Left hindlimb (tissue), 1 donor: ENCODE data around the gene IGF1R.

Experiments used
- DNase-seq: peaks from one replicate; pipeline ENCODE4 v3.0.0-alpha.2; 2018

Gene IGF1R

GRCh38 chr15:98868564-98868963 lies 220.2 kb downstream of the IGF1R start:
- DNase-seq, result no peak

GRCh38 chr15:98870788-98871187 lies 222.4 kb downstream of the IGF1R start:
- DNase-seq, result no peak

GRCh38 chr15:98872774-98873173 lies 224.4 kb downstream of the IGF1R start:
- no peak for DNase-seq

GRCh38 chr15:98873441-98874218 lies 225.3 kb downstream of the IGF1R start:
- no peak for DNase-seq

GRCh38 chr15:98874370-98874769 lies 226.0 kb downstream of the IGF1R start:
- DNase-seq, result no peak

GRCh38 chr15:98874773-98875172 lies 226.4 kb downstream of the IGF1R start:
- DNase-seq, result no peak

GRCh38 chr15:98875309-98875708 lies 227.0 kb downstream of the IGF1R start:
- no peak for DNase-seq

- no peak for DNase-seq
Measured at GRCh38 chr15:98876451-98877369, 228.4 kb downstream of the IGF1R start.

GRCh38 chr15:98878172-98878571 lies 229.8 kb downstream of the IGF1R start:
- DNase-seq, result no peak

- no peak for DNase-seq
Measured at GRCh38 chr15:98878862-98879261, 230.5 kb downstream of the IGF1R start.

- no peak for DNase-seq
Measured at GRCh38 chr15:98881526-98882520, 233.5 kb downstream of the IGF1R start.

- no peak for DNase-seq
Measured at GRCh38 chr15:98883478-98883877, 235.1 kb downstream of the IGF1R start.

GRCh38 chr15:98884894-98885293 lies 236.6 kb downstream of the IGF1R start:
- DNase-seq, result no peak

GRCh38 chr15:98887976-98888375 lies 239.6 kb downstream of the IGF1R start:
- no peak for DNase-seq

- DNase-seq, result no peak
Measured at GRCh38 chr15:98888820-98889479, 240.6 kb downstream of the IGF1R start.

GRCh38 chr15:98889930-98890695 lies 241.8 kb downstream of the IGF1R start:
- no peak for DNase-seq

- DNase-seq, result no peak
Measured at GRCh38 chr15:98891301-98891700, 243.0 kb downstream of the IGF1R start.

- DNase-seq, result no peak
Measured at GRCh38 chr15:98893401-98893800, 245.1 kb downstream of the IGF1R start.

GRCh38 chr15:98894312-98894711 lies 246.0 kb downstream of the IGF1R start:
- no peak for DNase-seq

GRCh38 chr15:98896002-98896721 lies 247.8 kb downstream of the IGF1R start:
- no peak for DNase-seq
